ENCODE data around the gene SLC48A1.
A peak's percentile ranks its signal among the peaks of the same experiment; 100 is the strongest.

The SLC48A1 gene

GRCh38 chr12:47736877-47737676 lies 36.0 kb upstream of the SLC48A1 start:
- no peaks in the 10 kb centered on the region for H3K27me3 ChIP-seq (replicated peaks; ENCODE audit: control insufficient read depth, insufficient read depth, low read length)
- DNase-seq (ENCODE audit: extremely low read depth, insufficient read length): no peak
- TF ChIP-seq CTCF (IDR thresholded peaks at IDR 0.05; ENCODE audit: insufficient read depth, low read length, poor library complexity, severe bottlenecking): no peak
- no peak overlapping the region for H3K4me3 ChIP-seq (replicated peaks; ENCODE audit: low read depth, low read length)
- H3K36me3 ChIP-seq (ENCODE audit: control insufficient read depth, insufficient read depth, low read length): no peaks in the 10 kb centered on the region

- no peak for DNase-seq (ENCODE audit: extremely low read depth, insufficient read length)
- TF ChIP-seq CTCF (IDR thresholded peaks at IDR 0.05; ENCODE audit: insufficient read depth, low read length, poor library complexity, severe bottlenecking): no peak
These were observed 35.0 kb upstream of the SLC48A1 start for GRCh38 chr12:47737936-47738594.

GRCh38 chr12:47739297-47739696 lies 33.7 kb upstream of the SLC48A1 start:
- DNase-seq (ENCODE audit: extremely low read depth, insufficient read length): no peak
- no peak for TF ChIP-seq CTCF (IDR thresholded peaks at IDR 0.05; ENCODE audit: insufficient read depth, low read length, poor library complexity, severe bottlenecking)
- Histone ChIP-seq H3K4me3 (replicated peaks; ENCODE audit: low read depth, low read length) (no peak overlapping the region), H3K36me3 (ENCODE audit: control insufficient read depth, insufficient read depth, low read length) (no peaks in the 10 kb centered on the region), H3K27me3 (replicated peaks; ENCODE audit: control insufficient read depth, insufficient read depth, low read length) (no peaks in the 10 kb centered on the region; the same call in 1 of the 2 replicates)

More at GRCh38 chr12:47737936-47738594, 35.0 kb upstream of the SLC48A1 start:
- H3K4me3 ChIP-seq (replicated peaks; ENCODE audit: low read depth, low read length): no peak overlapping the region
- H3K36me3 ChIP-seq (ENCODE audit: control insufficient read depth, insufficient read depth, low read length): no peaks in the 10 kb centered on the region
- no peaks in the 10 kb centered on the region for H3K27me3 ChIP-seq (replicated peaks; ENCODE audit: control insufficient read depth, insufficient read depth, low read length)

GRCh38 chr12:47739979-47740378 lies 33.1 kb upstream of the SLC48A1 start:
- peak; percentile 65 for DNase-seq (ENCODE audit: extremely low read depth, insufficient read length)
- Histone ChIP-seq H3K4me3 (replicated peaks; ENCODE audit: low read depth, low read length) (peak overlapping the region; percentile 20; the same call in 1 of the 2 replicates), H3K27me3 (replicated peaks; ENCODE audit: control insufficient read depth, insufficient read depth, low read length) (no peaks in the 10 kb centered on the region; the same call in 1 of the 2 replicates), H3K36me3 (ENCODE audit: control insufficient read depth, insufficient read depth, low read length) (no peaks in the 10 kb centered on the region)
- TF ChIP-seq CTCF (IDR thresholded peaks at IDR 0.05; ENCODE audit: insufficient read depth, low read length, poor library complexity, severe bottlenecking): peak; percentile 8

GRCh38 chr12:47740606-47741339 lies 32.3 kb upstream of the SLC48A1 start:
- no peaks in the 10 kb centered on the region for H3K36me3 ChIP-seq (ENCODE audit: control insufficient read depth, insufficient read depth, low read length)
- peak overlapping the region; percentile 28 for H3K4me3 ChIP-seq (replicated peaks; ENCODE audit: low read depth, low read length)
- H3K27me3 ChIP-seq (replicated peaks; ENCODE audit: control insufficient read depth, insufficient read depth, low read length): no peaks in the 10 kb centered on the region; the same call in 1 of the 2 replicates
- TF ChIP-seq CTCF (IDR thresholded peaks at IDR 0.05; ENCODE audit: insufficient read depth, low read length, poor library complexity, severe bottlenecking): peak; percentile 16
- DNase-seq (ENCODE audit: extremely low read depth, insufficient read length): peak; percentile 78
